Measurements from ENCODE around the gene LYST. TPM values are rescaled to one million over a fixed set of nuclear protein-coding genes. Genes with fewer than 3 reads are reported as not detected.
A peak's percentile ranks its signal among the peaks of the same experiment; 100 is the strongest.
"Not testable (repeated sequence)": the region's sequence is repeated elsewhere in the genome, so short reads cannot be mapped to it uniquely, and the experiment has no call there.

Gene LYST, protein sequence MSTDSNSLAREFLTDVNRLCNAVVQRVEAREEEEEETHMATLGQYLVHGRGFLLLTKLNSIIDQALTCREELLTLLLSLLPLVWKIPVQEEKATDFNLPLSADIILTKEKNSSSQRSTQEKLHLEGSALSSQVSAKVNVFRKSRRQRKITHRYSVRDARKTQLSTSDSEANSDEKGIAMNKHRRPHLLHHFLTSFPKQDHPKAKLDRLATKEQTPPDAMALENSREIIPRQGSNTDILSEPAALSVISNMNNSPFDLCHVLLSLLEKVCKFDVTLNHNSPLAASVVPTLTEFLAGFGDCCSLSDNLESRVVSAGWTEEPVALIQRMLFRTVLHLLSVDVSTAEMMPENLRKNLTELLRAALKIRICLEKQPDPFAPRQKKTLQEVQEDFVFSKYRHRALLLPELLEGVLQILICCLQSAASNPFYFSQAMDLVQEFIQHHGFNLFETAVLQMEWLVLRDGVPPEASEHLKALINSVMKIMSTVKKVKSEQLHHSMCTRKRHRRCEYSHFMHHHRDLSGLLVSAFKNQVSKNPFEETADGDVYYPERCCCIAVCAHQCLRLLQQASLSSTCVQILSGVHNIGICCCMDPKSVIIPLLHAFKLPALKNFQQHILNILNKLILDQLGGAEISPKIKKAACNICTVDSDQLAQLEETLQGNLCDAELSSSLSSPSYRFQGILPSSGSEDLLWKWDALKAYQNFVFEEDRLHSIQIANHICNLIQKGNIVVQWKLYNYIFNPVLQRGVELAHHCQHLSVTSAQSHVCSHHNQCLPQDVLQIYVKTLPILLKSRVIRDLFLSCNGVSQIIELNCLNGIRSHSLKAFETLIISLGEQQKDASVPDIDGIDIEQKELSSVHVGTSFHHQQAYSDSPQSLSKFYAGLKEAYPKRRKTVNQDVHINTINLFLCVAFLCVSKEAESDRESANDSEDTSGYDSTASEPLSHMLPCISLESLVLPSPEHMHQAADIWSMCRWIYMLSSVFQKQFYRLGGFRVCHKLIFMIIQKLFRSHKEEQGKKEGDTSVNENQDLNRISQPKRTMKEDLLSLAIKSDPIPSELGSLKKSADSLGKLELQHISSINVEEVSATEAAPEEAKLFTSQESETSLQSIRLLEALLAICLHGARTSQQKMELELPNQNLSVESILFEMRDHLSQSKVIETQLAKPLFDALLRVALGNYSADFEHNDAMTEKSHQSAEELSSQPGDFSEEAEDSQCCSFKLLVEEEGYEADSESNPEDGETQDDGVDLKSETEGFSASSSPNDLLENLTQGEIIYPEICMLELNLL (N-terminal part only)
- 38.5 TPM for total RNA-seq
- long read RNA-seq, partial matches to known transcripts, result 20 of 28 reads
- long read RNA-seq, other reads (novel, unspliced or antisense), result 7 of 28 reads

DNA sequence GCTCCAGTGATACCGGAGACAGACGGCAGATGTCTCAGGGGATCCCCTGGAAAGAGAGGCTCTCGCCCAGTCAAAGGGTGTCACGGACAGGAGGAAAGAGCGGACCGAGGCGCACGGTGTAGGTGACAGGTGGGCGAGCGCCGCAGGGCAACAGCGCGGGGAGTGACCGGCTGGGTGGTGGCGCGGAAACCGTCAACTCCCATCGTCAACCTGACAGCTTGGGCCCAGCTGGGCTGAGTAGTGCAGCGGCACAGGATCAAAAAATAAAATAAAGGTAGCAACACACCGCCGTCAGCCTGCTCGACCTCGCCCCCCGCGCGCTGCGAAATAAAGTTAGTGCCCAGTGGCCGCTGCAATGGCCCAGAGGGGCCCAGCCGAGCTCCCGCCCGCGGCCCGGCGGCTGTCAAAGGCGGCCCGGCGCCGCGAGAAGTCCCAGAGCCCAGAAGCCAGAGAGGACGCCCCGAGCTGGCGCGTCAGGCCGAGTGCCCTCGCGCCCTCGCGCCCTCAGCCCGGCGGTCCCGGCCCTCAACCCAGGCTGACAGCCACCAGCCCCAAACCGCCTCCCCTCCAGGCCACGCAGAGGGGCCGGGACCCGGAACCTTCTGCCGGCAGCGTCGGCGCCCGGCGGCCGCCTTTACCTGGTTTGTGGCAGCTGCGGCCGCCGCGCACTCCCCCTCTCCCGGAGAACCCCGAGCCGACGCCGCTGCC is at the start of gene LYST:
Gene LYST, minus strand, starts transcription at position 702 of the 708 bp plus-strand sequence. CDS start 36,489 bp downstream, outside the sequence.
- DNase-seq (ENCODE audit: low spot score), result peak; percentile 91

- DNase-seq (ENCODE audit: low spot score), result not testable (repeated sequence)
Observed at GRCh38 chr1:235915489-235915888, 48.8 kb upstream of the LYST start.

- no peak for DNase-seq (ENCODE audit: low spot score)
Observed at GRCh38 chr1:235913311-235913710, 46.6 kb upstream of the LYST start.

DNA sequence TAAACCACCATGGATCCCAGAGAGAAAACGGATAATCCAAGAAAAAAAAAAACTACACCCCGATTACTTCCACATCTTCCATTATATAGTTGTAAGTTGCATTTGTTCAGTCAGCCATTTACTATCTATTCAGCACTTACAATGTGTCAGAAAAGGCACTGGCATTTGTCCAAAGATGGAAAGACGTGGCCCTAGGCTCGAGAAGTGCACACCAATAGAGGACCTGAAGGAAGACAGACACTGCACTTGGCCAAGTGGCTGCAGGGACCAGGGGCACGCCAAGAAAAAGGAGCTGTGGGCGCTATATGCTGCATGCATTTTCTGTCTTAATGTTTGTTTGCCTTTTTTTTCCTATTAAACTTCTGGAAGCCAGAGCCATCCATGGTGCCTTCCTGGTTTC is 45.2 kb upstream of the LYST start:
- DNase-seq (ENCODE audit: low spot score), result no peak

DNA sequence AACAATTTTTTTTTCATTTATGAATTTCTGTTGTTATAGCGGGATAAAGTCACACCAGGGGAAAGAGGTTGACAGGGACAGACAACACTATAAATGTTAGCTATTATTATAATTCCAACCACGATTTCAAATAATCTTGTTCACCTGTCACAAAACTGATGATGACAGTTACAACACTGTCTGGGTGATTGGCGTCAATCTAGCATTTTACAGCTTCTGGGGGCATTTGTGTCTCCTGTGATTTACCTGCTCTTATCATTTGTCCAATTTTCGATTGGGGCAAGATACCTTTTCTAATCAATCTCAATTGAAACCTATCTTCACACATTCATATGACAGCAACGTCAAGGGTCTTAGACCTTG is 44.6 kb upstream of the LYST start:
- DNase-seq (ENCODE audit: low spot score), result no peak

- no peak for DNase-seq (ENCODE audit: low spot score)
Observed at GRCh38 chr1:235910357-235911299, 43.9 kb upstream of the LYST start.

DNA sequence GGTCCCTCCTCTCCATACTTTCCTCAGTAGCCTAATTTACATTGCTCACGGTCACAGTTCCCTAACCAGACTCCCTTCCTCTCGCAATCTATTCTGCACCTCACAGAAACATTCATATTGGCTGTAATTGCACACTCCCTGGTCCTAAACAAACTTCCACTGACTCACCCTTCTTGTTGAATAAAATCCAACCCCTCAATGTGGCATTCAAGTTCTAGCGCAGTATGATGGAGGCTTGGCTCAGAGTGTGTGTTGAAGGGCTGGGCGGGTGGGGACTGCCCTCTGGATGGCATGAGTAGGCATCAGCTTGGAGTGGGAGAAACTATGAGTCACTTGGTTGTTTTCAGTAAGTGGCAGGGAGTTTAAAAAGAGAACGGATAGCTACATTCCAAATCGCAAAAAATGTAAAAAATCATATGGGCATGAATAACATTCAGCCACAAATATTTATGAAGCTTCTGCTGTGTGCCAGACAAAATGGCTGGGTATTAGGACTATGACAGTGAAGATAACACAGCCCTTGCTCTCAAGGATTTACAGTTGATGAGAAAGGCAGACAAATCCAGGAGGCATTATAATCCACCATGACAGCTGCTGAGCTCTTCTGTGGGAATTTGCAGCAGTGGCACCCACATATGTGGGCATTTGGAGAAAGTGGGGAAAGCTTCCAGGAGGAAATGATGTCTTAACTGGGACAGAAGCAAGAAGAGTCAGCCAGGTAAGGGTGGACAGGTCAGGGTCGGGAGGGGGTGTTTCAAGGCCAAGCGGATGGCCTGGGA is 42.2 kb upstream of the LYST start:
- DNase-seq (ENCODE audit: low spot score), result no peak

DNA sequence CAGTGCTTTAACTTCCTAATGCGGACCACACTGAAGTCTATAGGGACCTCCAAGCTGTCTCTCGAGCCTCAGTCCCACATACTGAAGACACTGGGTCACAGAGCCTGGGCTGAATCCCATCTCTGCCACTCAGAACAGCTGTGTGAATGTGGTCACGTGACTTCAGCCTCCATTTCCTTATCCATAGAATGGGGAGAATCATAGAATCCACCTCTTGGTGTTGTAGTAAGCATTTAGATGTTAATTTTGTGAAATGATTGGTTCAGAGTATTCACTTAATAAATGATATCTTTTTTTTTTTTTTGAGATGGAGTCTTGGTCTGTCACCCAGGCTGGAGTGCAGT is 41.2 kb upstream of the LYST start:
- no peak for DNase-seq (ENCODE audit: low spot score)

GRCh38 chr1:235907187-235907896 is 40.6 kb upstream of the LYST start:
- DNase-seq (ENCODE audit: low spot score), result no peak

DNA sequence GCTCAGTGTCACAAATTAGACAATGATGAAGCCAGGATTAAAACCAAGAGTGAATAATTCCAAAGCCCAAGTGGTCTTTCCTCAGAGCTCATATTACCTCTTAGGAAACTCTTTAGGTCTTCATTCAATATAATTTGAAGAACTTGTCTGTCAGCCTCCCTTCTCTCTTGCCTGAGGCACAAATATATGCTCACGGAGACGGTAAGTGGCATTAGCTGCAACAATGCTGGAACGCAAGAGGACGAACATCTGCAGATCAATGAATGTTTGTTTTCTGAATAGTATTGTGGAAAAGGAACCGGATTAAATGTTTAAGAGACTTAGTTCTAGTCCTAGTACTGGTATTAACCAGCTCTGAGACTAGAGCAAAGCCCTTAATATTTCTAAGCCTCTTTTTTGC is 39.7 kb upstream of the LYST start:
- DNase-seq (ENCODE audit: low spot score), result no peak

- not testable (repeated sequence) for DNase-seq (ENCODE audit: low spot score)
Observed at GRCh38 chr1:235903809-235904208, 37.1 kb upstream of the LYST start.

GRCh38 chr1:235902677-235903542 is 36.2 kb upstream of the LYST start:
- DNase-seq (ENCODE audit: low spot score), result no peak

GRCh38 chr1:235901461-235901860 is 34.8 kb upstream of the LYST start:
- no peak for DNase-seq (ENCODE audit: low spot score)

- DNase-seq (ENCODE audit: low spot score), result no peak
Observed at GRCh38 chr1:235898126-235898525, 31.4 kb upstream of the LYST start.

GRCh38 chr1:235893840-235894239 is 27.1 kb upstream of the LYST start:
- DNase-seq (ENCODE audit: low spot score), result no peak

GRCh38 chr1:235892734-235893413 is 26.2 kb upstream of the LYST start:
- no peak for DNase-seq (ENCODE audit: low spot score)

DNA sequence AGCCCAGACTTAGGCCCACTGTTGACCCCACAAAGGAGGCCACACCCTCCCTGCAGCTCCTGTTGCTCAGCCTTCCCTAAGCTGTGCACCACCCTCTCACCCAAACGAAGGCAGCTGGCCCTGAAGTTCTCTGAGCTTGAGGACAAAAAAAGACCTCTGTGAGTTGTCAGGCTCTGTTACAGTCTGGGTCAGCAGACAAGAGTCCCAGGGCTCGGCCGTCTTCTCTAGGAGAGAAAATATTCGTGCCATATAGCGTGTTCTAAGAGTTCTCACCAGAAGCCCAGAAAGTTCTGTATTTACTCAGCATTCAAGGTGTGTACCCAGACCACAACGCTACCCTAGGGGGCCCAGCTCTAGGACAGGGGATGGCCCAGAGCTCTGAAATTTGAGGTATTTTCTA is 25.5 kb upstream of the LYST start:
- DNase-seq (ENCODE audit: low spot score), result no peak

Data from mesenteric fat pad (tissue), 1 donor.